K562 treated with DMSO at 1 percent for 48 hours (cell line): ENCODE results near the gene FRAT2. TPM values are rescaled to one million over a fixed set of nuclear protein-coding genes. Genes with fewer than 3 reads are reported as not detected.

Experiments
- total RNA-seq: library from RNA; unstranded; fragments of 300-600 nt; gene quantifications from 2 replicates; pipeline ENCODE4 v1.2.3, GENCODE V29; 2022; ENCODE audit warnings: low replicate concordance; ENCODE audit errors: extremely low read depth

Gene FRAT2, protein sequence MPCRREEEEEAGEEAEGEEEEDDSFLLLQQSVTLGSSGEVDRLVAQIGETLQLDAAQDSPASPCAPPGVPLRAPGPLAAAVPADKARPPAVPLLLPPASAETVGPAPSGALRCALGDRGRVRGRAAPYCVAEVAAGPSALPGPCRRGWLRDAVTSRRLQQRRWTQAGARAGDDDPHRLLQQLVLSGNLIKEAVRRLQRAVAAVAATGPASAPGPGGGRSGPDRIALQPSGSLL
- total RNA-seq, result not detected in 2 replicates

DNA sequence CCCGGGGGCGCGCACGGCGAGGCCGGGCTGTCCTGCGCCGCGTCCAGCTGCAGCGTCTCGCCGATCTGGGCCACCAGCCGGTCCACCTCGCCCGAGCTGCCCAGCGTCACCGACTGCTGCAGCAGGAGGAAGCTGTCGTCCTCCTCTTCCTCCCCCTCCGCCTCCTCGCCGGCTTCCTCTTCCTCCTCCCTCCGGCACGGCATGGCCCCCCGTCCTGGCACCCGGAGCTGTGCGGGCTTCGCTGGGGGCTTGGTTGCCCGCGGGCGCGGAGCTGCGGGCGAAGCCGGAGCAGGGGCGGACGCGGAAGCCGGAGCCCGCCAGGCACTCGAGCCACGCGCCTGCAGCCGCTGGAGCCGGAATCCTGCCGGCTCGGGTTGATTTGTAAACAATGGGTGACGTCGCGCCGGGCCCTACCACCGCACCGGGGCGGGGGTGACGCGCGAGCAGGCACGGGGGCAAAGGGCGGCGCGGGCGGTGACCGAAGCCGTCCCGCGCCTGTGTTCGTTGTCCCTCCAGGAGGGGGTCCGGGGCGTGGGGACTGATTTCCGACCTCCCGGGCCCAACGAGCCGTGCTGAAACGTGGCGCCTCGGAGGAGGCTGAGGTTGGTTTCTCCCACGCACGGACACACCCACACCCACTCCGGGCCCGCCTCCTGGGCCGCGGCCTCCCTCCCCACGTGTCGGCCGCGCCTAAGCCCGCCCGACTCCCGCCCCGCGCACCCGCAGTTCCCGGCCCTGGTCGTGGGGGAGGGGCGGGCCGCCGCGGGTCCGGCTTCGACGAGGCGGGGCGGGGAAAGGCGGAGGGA, at the start of gene FRAT2:
FRAT2 (minus strand) TSS at position 360 of the 806 bp plus-strand sequence; CDS start at position 203, 157 bp downstream.

DNA sequence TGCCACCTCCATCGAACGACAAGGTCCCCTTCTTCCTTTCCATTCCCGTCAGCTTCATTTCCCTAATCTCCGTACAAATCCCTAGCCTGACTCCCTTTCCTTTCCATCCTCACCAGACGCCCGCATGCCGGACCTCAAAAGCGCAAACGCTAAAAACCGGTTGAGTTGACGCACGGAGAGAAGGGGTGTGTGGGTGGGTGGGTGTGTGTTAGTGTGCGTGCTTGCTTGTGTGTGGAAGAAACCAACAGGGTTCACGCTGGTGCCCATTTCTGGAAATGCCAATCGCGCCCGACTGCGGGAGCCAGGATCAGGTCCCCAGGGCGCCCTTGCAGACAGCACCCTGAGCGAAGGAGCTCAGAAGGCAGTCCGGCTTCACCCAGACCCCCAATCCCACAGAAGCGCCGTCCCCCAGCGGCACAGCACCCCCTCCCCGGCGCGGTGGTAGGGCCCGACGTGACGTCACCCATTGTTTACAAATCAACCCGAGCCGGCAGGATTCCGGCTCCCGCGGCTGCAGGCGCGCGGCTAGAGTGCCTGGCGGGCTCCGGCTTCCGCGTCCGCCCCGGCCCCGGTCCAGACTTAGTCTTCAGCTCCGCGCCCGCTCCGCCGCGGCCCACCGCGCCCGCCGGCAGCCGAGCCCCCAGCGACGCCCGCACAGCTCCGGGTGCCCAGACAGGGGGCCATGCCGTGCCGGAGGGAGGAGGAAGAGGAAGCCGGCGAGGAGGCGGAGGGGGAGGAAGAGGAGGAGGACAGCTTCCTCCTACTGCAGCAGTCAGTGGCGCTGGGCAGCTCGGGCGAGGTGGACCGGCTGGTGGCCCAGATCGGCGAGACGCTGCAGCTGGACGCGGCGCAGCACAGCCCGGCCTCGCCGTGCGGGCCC, 15.5 kb downstream of the FRAT2 start, which contains the start of gene FRAT1:
FRAT1 (plus strand) TSS at position 500 of the 880 bp plus-strand sequence; CDS start at position 683, 183 bp downstream.

DNA sequence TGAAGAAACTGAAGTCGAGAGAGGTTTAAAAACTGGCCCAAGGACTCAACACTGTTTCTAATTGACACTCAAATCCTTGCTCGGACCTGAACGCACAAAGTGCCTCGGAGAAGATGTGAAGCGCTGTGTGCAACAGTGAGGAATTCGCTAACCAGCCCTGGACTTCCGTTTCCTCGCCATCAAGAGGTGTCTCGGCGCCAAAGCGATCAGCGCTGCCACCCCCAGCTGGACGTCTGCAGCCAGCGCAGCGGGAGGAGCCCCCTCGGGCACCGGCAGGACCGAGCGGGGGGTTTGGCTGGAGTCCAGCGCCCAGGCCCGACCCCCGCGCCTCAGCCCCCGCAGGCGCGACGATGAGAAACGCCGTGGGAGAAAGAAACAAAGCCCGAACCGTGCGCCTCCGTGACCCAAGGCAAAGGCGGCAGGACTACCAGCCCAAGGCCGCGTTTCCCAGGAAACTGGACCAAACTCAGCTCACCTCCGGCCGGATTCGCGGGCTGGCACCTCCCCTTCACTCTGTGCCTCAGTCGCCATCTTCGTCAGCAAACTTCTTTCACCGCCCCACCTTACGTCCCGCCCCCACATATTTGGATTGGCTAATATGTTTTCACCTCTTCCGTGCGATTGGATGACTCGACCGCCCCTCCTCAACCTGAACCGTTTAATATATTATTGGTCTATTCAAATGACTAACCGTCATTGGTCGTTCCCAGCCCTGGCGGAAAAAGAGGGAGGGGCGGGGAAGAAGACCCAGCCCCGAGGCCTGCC, 42.2 kb downstream of the FRAT2 start, which contains the start of gene ARHGAP19:
ARHGAP19 (minus strand) TSS at position 541 of the 765 bp plus-strand sequence; CDS start at position 531, 10 bp downstream.

Other genes starting within 250 kb of the FRAT2 start
- gene SLIT1, start 148.8 kb downstream of the FRAT2 start, total RNA-seq, result not detected in 2 replicates
- not detected in 2 replicates for gene ARHGAP19, start 42.1 kb downstream of the FRAT2 start, total RNA-seq
- gene FRAT1, start 15.5 kb downstream of the FRAT2 start, total RNA-seq, result not detected in 2 replicates
- not detected in 2 replicates for gene RRP12, start 66.6 kb upstream of the FRAT2 start, total RNA-seq
- gene PGAM1, start 91.5 kb upstream of the FRAT2 start, total RNA-seq, result 259 TPM in 1 of 2 replicates, not detected in the other
- gene EXOSC1, start 111.3 kb upstream of the FRAT2 start, total RNA-seq, result not detected in 2 replicates
- gene ZDHHC16, start 111.4 kb upstream of the FRAT2 start, total RNA-seq, result not detected in 2 replicates
- not detected in 2 replicates for gene MMS19, start 163.7 kb upstream of the FRAT2 start, total RNA-seq
- not detected in 2 replicates for gene UBTD1, start 164.2 kb upstream of the FRAT2 start, total RNA-seq
- not detected in 2 replicates for gene ANKRD2, start 238.1 kb upstream of the FRAT2 start, total RNA-seq
- gene HOGA1, start 249.7 kb upstream of the FRAT2 start, total RNA-seq, result not detected in 2 replicates